IMR-90 (cell line): Measurements from ENCODE around the gene HPSE2. TPM values are rescaled to one million over a fixed set of nuclear protein-coding genes. Genes with fewer than 3 reads are reported as not detected.

ENCODE experiments used
- BHLHE40 ChIP-seq: fragments of 150-350 bp; IDR thresholded peaks from 2 replicates; pipeline ENCODE4 v1.6.1; 2016; ENCODE audit warnings: mild to moderate bottlenecking, low read depth, low read length
- MXI1 ChIP-seq: IDR thresholded peaks from 2 replicates; pipeline ENCODE4 v1.6.1; 2012; ENCODE audit warnings: low read depth, mild to moderate bottlenecking, low read length, moderate library complexity, borderline replicate concordance
- POLR2A ChIP-seq: IDR thresholded peaks from 2 replicates; pipeline ENCODE4 v1.6.1; 2012; ENCODE audit warnings: mild to moderate bottlenecking, low read depth, low read length
- RFX5 ChIP-seq: IDR thresholded peaks from 2 replicates; pipeline ENCODE4 v1.8.0; 2012; ENCODE audit warnings: low read depth, mild to moderate bottlenecking, low read length, moderate library complexity
- polyA plus RNA-seq, 3 experiments: library from polyadenylated mRNA; depleted of rRNA; stranded (reverse); fragments of >200 nt; gene quantifications; 2 replicates each; pipeline ENCODE4 v1.2.3, GENCODE V29; 2012; ENCODE audit warnings: low replicate concordance in 1 of 3
- total RNA-seq: library from RNA; depleted of rRNA; stranded (reverse); fragments of >200 nt; gene quantifications from 2 replicates; pipeline ENCODE4 v1.2.3, GENCODE V29; 2012
- TF ChIP-seq, protein P1 (sequence below): fragments of 150-350 bp; IDR thresholded peaks from 2 replicates; pipeline ENCODE4 v1.6.1; 2016; ENCODE audit warnings: low read depth, mild to moderate bottlenecking, low read length, moderate library complexity, borderline replicate concordance

Gene HPSE2
- total and polyA plus RNA-seq, 2 of the 4 experiments (the other 2 are of a cell fraction) = not detected

GRCh38 chr10:98415731-98416119 is 819.9 kb downstream of the HPSE2 start (continued):
- TF ChIP-seq, protein P1, sequence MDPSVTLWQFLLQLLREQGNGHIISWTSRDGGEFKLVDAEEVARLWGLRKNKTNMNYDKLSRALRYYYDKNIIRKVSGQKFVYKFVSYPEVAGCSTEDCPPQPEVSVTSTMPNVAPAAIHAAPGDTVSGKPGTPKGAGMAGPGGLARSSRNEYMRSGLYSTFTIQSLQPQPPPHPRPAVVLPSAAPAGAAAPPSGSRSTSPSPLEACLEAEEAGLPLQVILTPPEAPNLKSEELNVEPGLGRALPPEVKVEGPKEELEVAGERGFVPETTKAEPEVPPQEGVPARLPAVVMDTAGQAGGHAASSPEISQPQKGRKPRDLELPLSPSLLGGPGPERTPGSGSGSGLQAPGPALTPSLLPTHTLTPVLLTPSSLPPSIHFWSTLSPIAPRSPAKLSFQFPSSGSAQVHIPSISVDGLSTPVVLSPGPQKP = no peak
- TF ChIP-seq RFX5 = no peak
- no peak for TF ChIP-seq MXI1
- TF ChIP-seq BHLHE40 = no peak
- no peak for TF ChIP-seq POLR2A
